Muscle of leg (tissue), 11 donors: ENCODE results near the gene ROBO2. TPM values are rescaled to one million over a fixed set of nuclear protein-coding genes. Genes with fewer than 3 reads are reported as not detected.

Source experiments
- DNase-seq: peaks from one replicate; pipeline ENCODE4 v3.0.0; 2013
- H3K27ac ChIP-seq: one replicate; pipeline ENCODE4 v1.5.1; 2013; ENCODE audit warnings: mild to moderate bottlenecking, low read length, control low read depth
- H3K27me3 ChIP-seq: one replicate; pipeline ENCODE4 v1.6.1; 2013; ENCODE audit warnings: low read length; ENCODE audit not compliant: control insufficient read depth, insufficient read depth
- H3K36me3 ChIP-seq: one replicate; pipeline ENCODE4 v1.6.1; 2013; ENCODE audit warnings: low read length; ENCODE audit not compliant: control insufficient read depth, insufficient read depth
- H3K4me1 ChIP-seq: one replicate; pipeline ENCODE4 v1.6.1; 2013; ENCODE audit warnings: low read length; ENCODE audit not compliant: control insufficient read depth, insufficient read depth
- H3K4me3 ChIP-seq: one replicate; pipeline ENCODE4 v1.5.1; 2013; ENCODE audit warnings: low read length, control low read depth
- H3K9me3 ChIP-seq: replicated peaks from 2 replicates; pipeline ENCODE4 v1.6.1; 2013; ENCODE audit warnings: low read depth, low read length; ENCODE audit not compliant: control insufficient read depth
- WGBS: methylation state at CpG from one replicate; pipeline ENCODE4 v1.1.5; 2013; ENCODE audit warnings: missing lambda C conversion rate; ENCODE audit not compliant: insufficient coverage; 5-methylcytosine and 5-hydroxymethylcytosine counted together
- polyA plus RNA-seq, 8 donors: library from polyadenylated mRNA; unstranded; fragments of 120-200 nt; gene quantifications; one replicate each; pipeline versions ENCODE4 v1.2.1 to v1.2.3, GENCODE V29; 2013; ENCODE audit warnings: inconsistent platforms in 1 of 8, low replicate concordance in 1 of 8; ENCODE audit not compliant: insufficient read length in 8 of 8, insufficient read depth in 1 of 8
- total RNA-seq: library from RNA; stranded (reverse); fragments of 120-200 nt; gene quantifications from one replicate; pipeline ENCODE4 v1.2.4, GENCODE V29; 2013

ROBO2 gene
- total and polyA plus RNA-seq, 9 donors = 2.8 to 14.6 (median 4.8) TPM

DNA sequence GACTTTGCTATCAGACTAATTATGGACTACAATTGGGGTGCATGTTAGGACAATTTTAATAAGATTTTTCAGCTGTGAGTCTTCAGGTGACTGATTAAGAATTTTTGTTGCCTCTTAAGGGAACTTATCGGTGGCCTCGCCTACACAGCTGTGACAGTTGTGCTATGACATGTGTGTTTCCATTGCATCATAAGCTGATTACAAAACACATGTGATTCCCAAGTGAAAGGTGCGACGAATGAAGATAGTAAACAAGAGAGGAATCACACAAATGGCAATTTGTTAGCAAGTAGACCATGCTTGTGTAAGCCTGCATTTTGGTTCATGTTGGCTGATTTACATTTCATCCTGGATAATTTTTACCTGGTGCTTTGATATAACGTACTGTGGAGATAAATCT, 8.3 kb downstream of the ROBO2 start:
- H3K9me3 ChIP-seq = no peaks in the 10 kb centered on the region
- H3K4me3 ChIP-seq = no peak overlapping the region
- no peaks in the 10 kb centered on the region for H3K36me3 ChIP-seq
- H3K27me3 ChIP-seq = no peaks in the 10 kb centered on the region
- no peaks in the 10 kb centered on the region for H3K4me1 ChIP-seq
- no peak for DNase-seq
- no peak overlapping the region for H3K27ac ChIP-seq
- 94% methylated on average over 2 of the region's 5 CpGs for WGBS

DNA sequence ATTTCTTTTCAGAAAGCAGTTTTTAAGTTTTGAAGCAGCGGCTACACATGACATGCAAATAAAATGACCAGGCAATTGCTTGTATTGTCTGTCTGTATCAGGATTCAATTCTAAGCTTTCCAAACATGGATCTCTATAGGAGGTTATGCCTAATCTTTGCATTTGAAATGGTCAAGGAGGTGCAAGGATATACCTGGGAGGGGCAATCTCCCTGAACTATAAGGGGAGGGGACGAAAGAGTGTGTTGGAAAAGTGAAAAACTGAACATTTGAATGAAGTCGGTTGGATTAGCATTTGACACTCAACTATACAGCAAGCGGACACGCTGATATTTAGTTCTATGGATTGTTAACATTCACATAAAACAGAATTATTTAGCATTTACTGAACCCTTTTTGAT, 11.7 kb downstream of the ROBO2 start:
- no peak for DNase-seq
- Histone ChIP-seq H3K27ac (no peak overlapping the region), H3K9me3 (no peaks in the 10 kb centered on the region), H3K36me3 (no peaks in the 10 kb centered on the region), H3K27me3 (no peaks in the 10 kb centered on the region), H3K4me3 (no peak overlapping the region), H3K4me1 (no peaks in the 10 kb centered on the region)
- WGBS = 100% methylated on average over 1 of the region's 5 CpGs

DNA sequence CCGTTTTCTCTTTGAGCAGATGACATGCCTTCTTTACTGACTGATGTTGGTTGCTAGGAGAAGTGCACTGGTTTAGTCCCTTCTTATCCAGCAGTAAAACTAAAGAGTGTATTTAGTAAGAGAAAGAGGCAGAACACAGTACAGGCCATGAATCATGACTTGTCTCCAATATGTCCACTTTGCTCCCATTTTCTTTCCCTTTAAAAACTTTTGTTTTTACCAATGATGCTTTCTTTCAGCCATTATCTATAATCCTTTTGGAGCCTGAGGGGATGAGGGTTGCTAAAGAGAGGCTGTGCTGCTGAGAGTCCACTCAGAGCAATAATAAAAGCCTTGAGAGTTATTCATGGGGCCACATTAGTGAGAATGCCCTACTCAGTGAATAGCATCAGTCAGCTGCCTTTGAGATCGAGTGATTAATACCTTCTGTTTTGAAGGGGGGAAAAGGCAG, 12.2 kb downstream of the ROBO2 start:
- no peaks in the 10 kb centered on the region for H3K4me1 ChIP-seq
- no peak for DNase-seq
- no peaks in the 10 kb centered on the region for H3K36me3 ChIP-seq
- no peak overlapping the region for H3K4me3 ChIP-seq
- 100% methylated on average over 1 of the region's 2 CpGs for WGBS
- no peak overlapping the region for H3K27ac ChIP-seq
- H3K27me3 ChIP-seq = no peaks in the 10 kb centered on the region
- H3K9me3 ChIP-seq = no peaks in the 10 kb centered on the region

DNA sequence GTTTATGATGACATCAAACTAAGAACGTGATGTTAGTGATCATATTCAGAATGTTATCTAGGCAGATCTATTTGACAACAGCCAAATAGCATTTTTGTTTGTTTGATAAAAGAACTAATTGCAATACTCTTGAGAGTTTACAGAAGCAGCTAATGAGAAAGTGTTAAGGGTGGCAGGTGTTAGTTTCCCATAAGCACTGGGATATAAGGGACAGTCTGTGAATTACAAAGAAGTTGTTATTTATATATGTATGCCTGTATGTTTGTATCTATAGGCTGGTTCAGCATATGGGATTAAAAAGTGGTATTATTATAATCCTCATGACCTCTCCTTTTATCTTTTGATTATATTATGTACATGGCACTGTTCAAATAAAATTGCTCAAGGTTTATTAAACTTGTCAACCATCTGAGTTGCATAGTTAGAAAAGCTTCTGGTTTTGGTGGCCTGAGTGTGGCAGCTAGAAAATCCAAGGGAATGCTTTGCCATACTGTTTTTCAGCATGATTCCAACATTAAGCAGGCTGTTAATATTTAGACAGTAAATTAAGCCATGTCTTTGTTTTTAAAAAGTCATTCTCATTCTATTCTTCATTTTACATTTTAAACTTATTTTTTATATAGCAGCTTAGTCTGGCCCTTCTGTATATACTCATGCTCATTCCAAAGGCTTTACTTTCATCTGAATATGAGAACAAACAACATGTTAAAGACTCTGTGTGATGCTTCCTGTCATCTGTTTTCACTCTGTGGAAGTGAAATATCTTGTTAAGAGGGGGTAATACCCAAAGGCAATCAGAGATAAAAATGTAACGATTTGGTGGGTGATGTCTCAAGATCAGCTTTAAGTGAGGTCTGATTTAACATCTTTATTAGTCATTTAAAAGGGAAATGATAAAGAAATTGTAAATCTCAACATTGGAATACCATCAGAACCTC, 13.1 kb downstream of the ROBO2 start:
- H3K4me1 ChIP-seq = no peaks in the 10 kb centered on the region
- DNase-seq = peak; percentile 9
- no peaks in the 10 kb centered on the region for H3K9me3 ChIP-seq
- no peak overlapping the region for H3K27ac ChIP-seq
- WGBS = no CpG with 5 or more reads among the region's 2 CpGs
- no peaks in the 10 kb centered on the region for H3K36me3 ChIP-seq
- no peak overlapping the region for H3K4me3 ChIP-seq
- H3K27me3 ChIP-seq = no peaks in the 10 kb centered on the region

DNA sequence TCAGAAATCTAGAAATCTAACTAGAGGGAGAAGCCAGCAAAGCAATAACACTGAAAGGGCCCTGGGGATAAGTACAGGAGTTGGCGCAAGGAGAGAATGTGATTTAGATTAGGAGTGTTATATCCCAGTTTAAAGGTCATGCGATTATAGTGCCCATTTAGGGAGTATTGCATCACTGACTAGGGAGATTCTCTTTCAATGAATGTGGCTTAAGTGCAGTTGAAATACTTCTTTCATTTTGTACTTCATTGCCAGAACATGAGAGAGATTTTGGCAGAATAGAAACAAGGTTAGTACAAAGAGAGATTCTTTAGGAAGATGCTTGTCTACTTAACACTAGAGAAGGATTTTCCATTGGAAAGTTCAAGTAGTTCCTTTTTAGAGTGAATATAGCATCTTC, 13.9 kb downstream of the ROBO2 start:
- H3K4me1 ChIP-seq = no peaks in the 10 kb centered on the region
- no peaks in the 10 kb centered on the region for H3K27me3 ChIP-seq
- no peaks in the 10 kb centered on the region for H3K9me3 ChIP-seq
- no peak overlapping the region for H3K27ac ChIP-seq
- H3K4me3 ChIP-seq = no peak overlapping the region
- WGBS = 21% methylated on average over 2 of the region's 2 CpGs
- no peaks in the 10 kb centered on the region for H3K36me3 ChIP-seq
- DNase-seq = peak; percentile 85

DNA sequence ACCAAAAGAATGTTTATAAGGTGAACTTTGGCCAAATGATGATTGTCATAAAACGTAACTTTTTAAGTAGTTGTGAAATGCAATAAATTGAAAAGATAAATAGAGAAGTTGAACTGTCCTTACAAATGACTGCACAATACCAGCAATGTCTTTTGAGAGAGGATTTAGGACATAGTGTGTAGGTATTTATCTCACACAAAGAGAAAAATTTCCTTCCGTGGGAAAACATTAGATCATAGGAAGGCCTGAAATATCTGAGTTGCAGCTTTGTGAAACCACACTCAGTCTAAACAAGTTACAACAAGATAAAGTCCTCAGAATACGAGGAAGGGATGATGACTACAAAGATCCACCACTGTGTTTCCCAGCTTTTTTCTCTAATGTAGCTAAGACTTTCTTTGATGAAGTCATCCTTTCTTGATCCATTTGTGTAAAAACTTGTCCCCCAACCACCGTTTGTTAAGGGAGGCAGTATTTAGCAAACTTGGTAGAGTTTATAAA, 16.0 kb downstream of the ROBO2 start:
- H3K4me1 ChIP-seq = no peaks in the 10 kb centered on the region
- no peaks in the 10 kb centered on the region for H3K36me3 ChIP-seq
- no peak for DNase-seq
- no peak overlapping the region for H3K27ac ChIP-seq
- no CpG with 5 or more reads among the region's 4 CpGs for WGBS
- H3K27me3 ChIP-seq = no peaks in the 10 kb centered on the region
- H3K4me3 ChIP-seq = no peak overlapping the region
- H3K9me3 ChIP-seq = no peaks in the 10 kb centered on the region

DNA sequence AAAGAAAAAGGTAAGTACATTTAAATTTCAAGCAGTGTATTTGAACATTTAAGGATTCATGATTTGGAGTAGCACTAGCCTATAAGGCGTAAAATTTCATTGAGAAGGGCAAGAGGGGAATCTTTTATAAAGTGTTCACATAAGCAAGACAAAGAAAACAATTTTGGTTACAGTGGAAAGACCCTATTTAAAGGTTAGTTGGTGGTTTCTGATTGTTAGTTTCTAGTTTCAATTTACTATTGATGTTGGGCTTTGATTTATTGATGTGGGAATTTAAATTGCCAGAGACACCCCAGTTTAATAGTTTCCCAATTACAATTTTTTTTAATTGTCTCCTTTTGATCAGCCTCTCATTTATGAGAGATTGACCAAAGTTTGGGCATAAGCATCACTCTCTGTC, 19.5 kb downstream of the ROBO2 start:
- no peak for DNase-seq
- H3K4me1 ChIP-seq = no peaks in the 10 kb centered on the region
- no peaks in the 10 kb centered on the region for H3K36me3 ChIP-seq
- no CpG with 5 or more reads among the region's 1 CpG for WGBS
- peaks cover 8% of the 10 kb centered on the region for H3K9me3 ChIP-seq
- no peaks in the 10 kb centered on the region for H3K27me3 ChIP-seq
- H3K4me3 ChIP-seq = no peak overlapping the region
- no peak overlapping the region for H3K27ac ChIP-seq

DNA sequence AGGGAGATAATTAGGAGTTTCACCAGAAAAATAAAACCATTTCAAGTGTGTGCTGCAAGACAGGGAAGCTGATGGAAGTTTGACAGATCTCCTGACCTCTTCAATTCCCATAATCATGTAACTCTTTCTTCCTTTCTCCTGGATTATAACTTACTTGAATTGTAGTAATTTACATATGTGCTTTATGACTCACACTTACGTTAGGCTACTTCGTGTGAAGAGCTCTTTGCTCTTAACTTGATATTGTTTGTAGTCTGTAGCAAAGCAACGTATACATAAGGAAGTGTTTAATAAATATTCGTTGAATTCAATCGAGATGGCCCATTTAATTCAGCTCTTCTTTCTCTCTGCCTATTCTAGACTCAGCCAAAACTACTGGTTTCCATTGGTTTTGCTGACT, 23.5 kb downstream of the ROBO2 start:
- H3K27ac ChIP-seq = no peak overlapping the region
- H3K27me3 ChIP-seq = no peaks in the 10 kb centered on the region
- H3K9me3 ChIP-seq = peaks cover 8% of the 10 kb centered on the region
- no peaks in the 10 kb centered on the region for H3K36me3 ChIP-seq
- no CpG with 5 or more reads among the region's 5 CpGs for WGBS
- H3K4me1 ChIP-seq = no peaks in the 10 kb centered on the region
- H3K4me3 ChIP-seq = no peak overlapping the region
- DNase-seq = no peak

DNA sequence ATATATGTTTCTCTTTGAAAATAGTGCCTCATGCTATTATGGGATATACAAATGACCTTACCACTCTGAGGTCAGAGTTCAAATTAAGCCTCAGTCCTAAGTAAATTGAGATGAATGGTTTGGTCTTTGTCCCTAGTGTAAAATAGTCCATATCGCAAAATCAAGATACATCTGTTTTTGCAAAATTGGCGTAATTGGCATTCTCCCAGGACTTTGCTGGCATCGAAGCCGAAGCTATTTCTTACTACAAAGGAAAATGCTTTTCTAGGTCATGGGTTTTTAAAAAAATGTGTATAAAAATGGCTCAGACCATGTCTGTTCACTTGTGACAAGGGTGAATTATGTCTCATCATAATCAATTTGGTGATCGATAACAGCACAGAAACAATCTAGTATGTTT, 25.9 kb downstream of the ROBO2 start:
- no CpG with 5 or more reads among the region's 5 CpGs for WGBS
- DNase-seq = no peak
- no peaks in the 10 kb centered on the region for H3K36me3 ChIP-seq

DNA sequence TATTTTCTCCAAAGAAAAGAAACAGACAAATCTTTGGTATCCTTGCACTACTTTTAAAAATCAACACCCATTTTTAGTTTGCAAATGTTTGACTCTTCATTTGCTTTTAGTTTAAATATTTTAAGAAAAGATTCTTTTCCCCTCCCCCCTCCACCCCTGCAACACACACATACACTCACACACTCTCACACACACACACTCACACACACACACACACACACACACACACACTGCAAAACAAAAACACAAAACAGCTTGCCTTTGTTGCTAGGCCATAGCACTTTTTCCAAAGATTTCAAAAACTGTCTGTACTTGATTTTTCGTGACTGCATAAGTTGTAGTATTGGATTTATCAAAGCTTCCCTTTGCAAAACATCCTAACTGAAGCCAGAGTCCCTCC, 26.9 kb downstream of the ROBO2 start:
- Histone ChIP-seq H3K27ac (no peak overlapping the region), H3K4me3 (no peak overlapping the region), H3K27me3 (no peaks in the 10 kb centered on the region), H3K36me3 (no peaks in the 10 kb centered on the region), H3K4me1 (no peaks in the 10 kb centered on the region), H3K9me3 (peaks cover 4% of the 10 kb centered on the region)
- DNase-seq = no peak
- whole genome bisulfite sequencing = no CpG with 5 or more reads among the region's 1 CpG

More for the DNA sequence above, 25.9 kb downstream of the ROBO2 start:
- no peak overlapping the region for H3K4me3 ChIP-seq
- peaks cover 8% of the 10 kb centered on the region for H3K9me3 ChIP-seq
- H3K27me3 ChIP-seq = no peaks in the 10 kb centered on the region
- H3K4me1 ChIP-seq = no peaks in the 10 kb centered on the region
- no peak overlapping the region for H3K27ac ChIP-seq
